Psoas muscle (tissue), 8 donors: Measurements from ENCODE around the gene GNL1. TPM values are rescaled to one million over a fixed set of nuclear protein-coding genes. Genes with fewer than 3 reads are reported as not detected.
A peak's percentile ranks its signal among the peaks of the same experiment; 100 is the strongest.

Experiments
- ATAC-seq, 4 donors: fragments of 200-7000 bp; cut with Tn5 transposase; one replicate each; pipeline ENCODE4 v1.9.1; 2020; ENCODE audit warnings: moderate library complexity in 3 of 4, mild to moderate bottlenecking in 2 of 4
- DNase-seq, 2 donors: peaks; one replicate each; pipeline ENCODE4 v3.0.0-alpha.2; 2020
- H3K27ac ChIP-seq: fragments of 200-600 bp; one replicate; pipeline ENCODE4 v1.8.0; 2022
- H3K27me3 ChIP-seq, 3 donors: fragments of 200-600 bp in 1 of 3; one replicate each; pipeline versions ENCODE4 v1.6.1 to v1.8.0; 2013 to 2022; ENCODE audit warnings: low read length in 2 of 3, mild to moderate bottlenecking in 2 of 3, moderate library complexity in 1 of 3; ENCODE audit not compliant: insufficient read depth in 3 of 3
- H3K36me3 ChIP-seq, 2 donors: fragments of 200-600 bp in 1 of 2; one replicate each; pipeline versions ENCODE4 v1.6.1 to v1.8.0; 2013 to 2022; ENCODE audit warnings: low read depth in 1 of 2, mild to moderate bottlenecking in 1 of 2, moderate library complexity in 1 of 2; ENCODE audit not compliant: insufficient read depth in 1 of 2
- H3K4me1 ChIP-seq: fragments of 200-600 bp; one replicate; pipeline ENCODE4 v1.8.0; 2022
- H3K4me3 ChIP-seq: fragments of 200-600 bp; one replicate; pipeline ENCODE4 v1.8.0; 2022; ENCODE audit warnings: mild to moderate bottlenecking
- H3K9me3 ChIP-seq: fragments of 200-600 bp; one replicate; pipeline ENCODE4 v1.8.0; 2022
- CTCF ChIP-seq: fragments of 200-600 bp; IDR thresholded peaks from one replicate; pipeline ENCODE4 v1.8.0; 2022; ENCODE audit warnings: antibody characterized with exemption
- WGBS, 3 donors: extraction: QIAGEN DNeasy Blood & Tissue Kit; methylation state at CpG; one replicate each; pipeline versions ENCODE4 v1.1.6 to v1.1.7; 2013; 5-methylcytosine and 5-hydroxymethylcytosine counted together
- intact Hi-C, 2 donors: fragments of 100-400 bp; cut with DNase I; formaldehyde crosslinking; loops; one replicate each; pipeline versions ENCODE4 v1.11.0 to v1.14.2; 2022
- polyA plus RNA-seq, 3 donors: library from polyadenylated mRNA; stranded (reverse); fragments of 200-250 nt; gene quantifications; one replicate each; pipeline ENCODE4 v1.2.3, GENCODE V29; 2013
- total RNA-seq, 4 donors: library from RNA; stranded (reverse); fragmentation: NEBNext Ultra II Directional in 2 of 4; extraction: Animal tissue kit (Norgen Biotek cat#: 25700) in 2 of 4; gene quantifications; one replicate each; pipeline versions ENCODE4 v1.2.1 to v1.2.4, GENCODE V29; 2021 to 2023
- donor health status: healthy with polysubstance abuse.
- donor health status: DM: no; HTN: no; CAD: no; lungs with moderate emphysema.
- donor health status: Bipolar disorder and iron deficiency.
- donor health status: healthy.
- donor health status: DM: yes; HTN: yes; CAD: no.
- donor health status: DM: no; HTN: no; CAD: no.
- donor health status: DM: no; HTN: no; CAD: no.
- donor health status: DM: yes; HTN: yes; CAD: no.

The GNL1 gene
- total and polyA plus RNA-seq, 7 donors, result 14.2 to 32.3 (median 26.1) TPM

GRCh38 chr6:30494291-30494861, 61.9 kb downstream of the GNL1 start:
- ATAC-seq, result no peak
- no peak for TF ChIP-seq CTCF
- no peak for DNase-seq
- Histone ChIP-seq H3K27me3 (peaks cover 0 to 15% (median 0%) of the 10 kb centered on the region in 3 donors), H3K9me3 (no peaks in the 10 kb centered on the region), H3K4me3 (no peak overlapping the region), H3K27ac (no peak overlapping the region), H3K4me1 (no peaks in the 10 kb centered on the region), H3K36me3 (peaks cover 0 to 30% of the 10 kb centered on the region in 2 donors)
- intact Hi-C loops, result loop anchor here in 1 of 2 donors (5.0 kb wide), 1 partner anchor 38 kb away; no protein-coding TSS in a partner anchor
- WGBS, 3 donors, result 60 to 76% (median 66%) methylated on average over 8 of the region's 8 CpGs

GRCh38 chr6:30493643-30494250, 62.5 kb downstream of the GNL1 start:
- no peak overlapping the region for H3K27ac ChIP-seq
- intact Hi-C loops, result loop anchor here in 1 of 2 donors (5.0 kb wide), 1 partner anchor 39 kb away; no protein-coding TSS in a partner anchor
- no peak for ATAC-seq
- DNase-seq, result no peak
- TF ChIP-seq CTCF, result no peak
- WGBS, 3 donors, result 67 to 76% (median 68%) methylated on average over 7 to 8 of the region's 8 CpGs
- peaks cover 0 to 20% (median 0%) of the 10 kb centered on the region in 3 donors for H3K27me3 ChIP-seq
- no peaks in the 10 kb centered on the region for H3K4me1 ChIP-seq
- no peak overlapping the region for H3K4me3 ChIP-seq
- no peaks in the 10 kb centered on the region for H3K9me3 ChIP-seq
- H3K36me3 ChIP-seq, result peaks cover 0 to 30% of the 10 kb centered on the region in 2 donors

GRCh38 chr6:30491991-30492952, 64.0 kb downstream of the GNL1 start:
- H3K4me1 ChIP-seq, result no peaks in the 10 kb centered on the region
- H3K9me3 ChIP-seq, result no peaks in the 10 kb centered on the region
- H3K27me3 ChIP-seq, result peaks cover 0 to 35% (median 0%) of the 10 kb centered on the region in 3 donors
- WGBS, 3 donors, result 72 to 80% (median 74%) methylated on average over 16 of the region's 16 CpGs
- no peak for TF ChIP-seq CTCF
- ATAC-seq (no peak), DNase-seq (no peak)
- H3K36me3 ChIP-seq, result peaks cover 0 to 30% of the 10 kb centered on the region in 2 donors
- intact Hi-C loops, result loop anchor here in 1 of 2 donors (5.0 kb wide), 1 partner anchor 40 kb away; no protein-coding TSS in a partner anchor
- H3K4me3 ChIP-seq, result peak overlapping the region; percentile 71
- H3K27ac ChIP-seq, result no peak overlapping the region

Other genes starting within 250 kb of the GNL1 start
- gene TRIM39, start 229.6 kb downstream of the GNL1 start, total RNA-seq, result 10 to 100 TPM in 2 of 4 donors, 1 to 10 TPM in 2; 7.4 to 16.7 (median 10.0) TPM
- 10 to 100 TPM in 2 of 3 donors, 1 to 10 TPM in 1; 8.9 to 20.9 (median 11.4) TPM for gene TRIM39, start 229.6 kb downstream of the GNL1 start, polyA plus RNA-seq
- 10 to 100 TPM; 28.9 to 44.2 (median 33.7) TPM for gene RPP21, start 211.3 kb downstream of the GNL1 start, total RNA-seq
- 100 to 1,000 TPM; 104 to 120 (median 108) TPM for gene RPP21, start 211.3 kb downstream of the GNL1 start, polyA plus RNA-seq
- 100 to 1,000 TPM in 1 of 4 donors, 10 to 100 TPM in 3; 85.1 to 152 (median 92.4) TPM for gene HLA-E, start 67.0 kb downstream of the GNL1 start, total RNA-seq
- gene HLA-E, start 67.0 kb downstream of the GNL1 start, polyA plus RNA-seq, result 100 to 1,000 TPM in 1 of 3 donors, 10 to 100 TPM in 2; 75.2 to 168 (median 98.5) TPM
- 1 to 10 TPM; 1.5 to 3.5 (median 1.8) TPM for gene PRR3, start 806 bp upstream of the GNL1 start, total RNA-seq
- gene PRR3, start 806 bp upstream of the GNL1 start, polyA plus RNA-seq, result 1 to 10 TPM; 2.3 to 5.1 (median 3.5) TPM
- 100 to 1,000 TPM in 1 of 4 donors, 10 to 100 TPM in 3; 64.2 to 108 (median 95.5) TPM for gene ABCF1, start 15.0 kb upstream of the GNL1 start, total RNA-seq
- 100 to 1,000 TPM in 2 of 3 donors, 10 to 100 TPM in 1; 53.8 to 119 (median 108) TPM for gene ABCF1, start 15.0 kb upstream of the GNL1 start, polyA plus RNA-seq
- gene PPP1R10, start 60.8 kb upstream of the GNL1 start, total RNA-seq, result 10 to 100 TPM; 27.1 to 42.5 (median 31.6) TPM
- 10 to 100 TPM in 2 of 3 donors, 1 to 10 TPM in 1; 5.5 to 23.2 (median 10.1) TPM for gene PPP1R10, start 60.8 kb upstream of the GNL1 start, polyA plus RNA-seq
- 100 to 1,000 TPM; 109 to 184 (median 152) TPM for gene MRPS18B, start 61.4 kb upstream of the GNL1 start, total RNA-seq
- 100 to 1,000 TPM; 241 to 303 (median 242) TPM for gene MRPS18B, start 61.4 kb upstream of the GNL1 start, polyA plus RNA-seq
- gene ATAT1, start 70.4 kb upstream of the GNL1 start, total RNA-seq, result 1 to 10 TPM; 2.1 to 5.2 (median 2.9) TPM
- 1 to 10 TPM; 1.9 to 4.7 (median 4.4) TPM for gene ATAT1, start 70.4 kb upstream of the GNL1 start, polyA plus RNA-seq
- 10 to 100 TPM; 21.8 to 52.8 (median 27.2) TPM for gene C6orf136, start 90.6 kb upstream of the GNL1 start, total RNA-seq
- gene C6orf136, start 90.6 kb upstream of the GNL1 start, polyA plus RNA-seq, result 10 to 100 TPM; 36.4 to 60.2 (median 42.6) TPM
- gene DHX16, start 116.5 kb upstream of the GNL1 start, total RNA-seq, result 10 to 100 TPM; 26.6 to 45.4 (median 35.7) TPM
- gene DHX16, start 116.5 kb upstream of the GNL1 start, polyA plus RNA-seq, result 10 to 100 TPM; 32.1 to 70.3 (median 42.7) TPM
- gene PPP1R18, start 130.2 kb upstream of the GNL1 start, total RNA-seq, result 10 to 100 TPM; 14.2 to 39.7 (median 17.3) TPM
- gene PPP1R18, start 130.2 kb upstream of the GNL1 start, polyA plus RNA-seq, result 10 to 100 TPM in 2 of 3 donors, 1 to 10 TPM in 1; 6.7 to 19.7 (median 11.3) TPM
- gene NRM, start 134.5 kb upstream of the GNL1 start, total RNA-seq, result 1 to 10 TPM; 2.2 to 3.9 (median 2.6) TPM
- 1 to 10 TPM; 1.8 to 4.1 (median 1.8) TPM for gene NRM, start 134.5 kb upstream of the GNL1 start, polyA plus RNA-seq
- gene MDC1, start 160.8 kb upstream of the GNL1 start, total RNA-seq, result 10 to 100 TPM; 12.7 to 18.0 (median 15.4) TPM
- gene MDC1, start 160.8 kb upstream of the GNL1 start, polyA plus RNA-seq, result 10 to 100 TPM in 1 of 3 donors, 1 to 10 TPM in 2; 4.1 to 10.9 (median 6.5) TPM
- 100 to 1,000 TPM; 136 to 220 (median 201) TPM for gene TUBB, start 163.9 kb upstream of the GNL1 start, total RNA-seq
- 100 to 1,000 TPM; 175 to 487 (median 187) TPM for gene TUBB, start 163.9 kb upstream of the GNL1 start, polyA plus RNA-seq
- 100 to 1,000 TPM; 113 to 182 (median 153) TPM for gene FLOT1, start 186.2 kb upstream of the GNL1 start, total RNA-seq
- gene FLOT1, start 186.2 kb upstream of the GNL1 start, polyA plus RNA-seq, result 100 to 1,000 TPM; 181 to 224 (median 206) TPM
- gene IER3, start 188.1 kb upstream of the GNL1 start, total RNA-seq, result 10 to 100 TPM in 3 of 4 donors, 1 to 10 TPM in 1; 6.3 to 38.4 (median 23.9) TPM
- 100 to 1,000 TPM in 1 of 3 donors, 1 to 10 TPM in 2; 3.1 to 321 (median 3.2) TPM for gene IER3, start 188.1 kb upstream of the GNL1 start, polyA plus RNA-seq